GM12878 (cell line): Measurements from ENCODE around the gene STK11. TPM values are rescaled to one million over a fixed set of nuclear protein-coding genes. Genes with fewer than 3 reads are reported as not detected.

Experiments
- RBBP5 ChIP-seq: fragments of 200-600 bp; sonication (generic); conservative IDR thresholded peaks from 2 replicates; pipeline ENCODE4 v1.6.1; 2016
- TCF3 ChIP-seq: IDR thresholded peaks from 2 replicates; pipeline ENCODE4 v1.6.1; 2012; ENCODE audit warnings: low read depth, mild to moderate bottlenecking, low read length, borderline replicate concordance; ENCODE audit not compliant: insufficient read depth
- polyA plus RNA-seq, 11 experiments: library from polyadenylated mRNA; depleted of rRNA in 4 of 11; unstranded in 6 of 11; stranded (reverse) in 5 of 11; fragments of >200 nt; fragmentation: Nextera tagmentation in 4 of 11; fragmentation: Illumina TruSeq in 1 of 11; extraction: Ambion mirVana in 4 of 11; extraction: Trizol in 1 of 11; gene quantifications; 1 replicate in 1 of 11; 2 replicates in 10 of 11; pipeline versions ENCODE4 v1.2.1 to v1.2.3, GENCODE V29; 2011 to 2016; ENCODE audit warnings: inconsistent platforms in 2 of 11, missing spikeins in 2 of 11, low read depth in 1 of 11
- total RNA-seq, 4 experiments: library from RNA; depleted of rRNA in 3 of 4; stranded (reverse); fragments of >200 nt in 3 of 4; fragmentation: Illumina TruSeq in 1 of 4; extraction: Trizol in 1 of 4; gene quantifications; 2 replicates each; pipeline versions ENCODE4 v1.2.1 to v1.2.3, GENCODE V29; 2013 to 2021
- TF ChIP-seq, protein P1 (sequence below): fragments of 450-650 bp; IDR thresholded peaks from 2 replicates; pipeline ENCODE4 v1.6.1; 2017; ENCODE audit warnings: mild to moderate bottlenecking
- TF ChIP-seq, protein P2 (sequence below): fragments of 450-650 bp; IDR thresholded peaks from 2 replicates; pipeline ENCODE4 v1.6.1; 2017; ENCODE audit warnings: antibody characterized with exemption, mild to moderate bottlenecking, moderate library complexity
- TF ChIP-seq, protein P3 (sequence below): fragments of 150-350 bp; IDR thresholded peaks from 2 replicates; pipeline ENCODE4 v1.6.1; 2016; ENCODE audit warnings: low read depth, low read length
- TF ChIP-seq, protein P4 (sequence below): fragments of 150-350 bp; IDR thresholded peaks from 2 replicates; pipeline ENCODE4 v1.6.1; 2014; ENCODE audit warnings: mild to moderate bottlenecking, low read depth, low read length

The STK11 gene
- total and polyA plus RNA-seq, 10 of the 15 experiments (the other 5 are each of a cell fraction or from before 2014, with no cell fraction given): 0.33 to 71.0 (median 23.8) TPM

DNA sequence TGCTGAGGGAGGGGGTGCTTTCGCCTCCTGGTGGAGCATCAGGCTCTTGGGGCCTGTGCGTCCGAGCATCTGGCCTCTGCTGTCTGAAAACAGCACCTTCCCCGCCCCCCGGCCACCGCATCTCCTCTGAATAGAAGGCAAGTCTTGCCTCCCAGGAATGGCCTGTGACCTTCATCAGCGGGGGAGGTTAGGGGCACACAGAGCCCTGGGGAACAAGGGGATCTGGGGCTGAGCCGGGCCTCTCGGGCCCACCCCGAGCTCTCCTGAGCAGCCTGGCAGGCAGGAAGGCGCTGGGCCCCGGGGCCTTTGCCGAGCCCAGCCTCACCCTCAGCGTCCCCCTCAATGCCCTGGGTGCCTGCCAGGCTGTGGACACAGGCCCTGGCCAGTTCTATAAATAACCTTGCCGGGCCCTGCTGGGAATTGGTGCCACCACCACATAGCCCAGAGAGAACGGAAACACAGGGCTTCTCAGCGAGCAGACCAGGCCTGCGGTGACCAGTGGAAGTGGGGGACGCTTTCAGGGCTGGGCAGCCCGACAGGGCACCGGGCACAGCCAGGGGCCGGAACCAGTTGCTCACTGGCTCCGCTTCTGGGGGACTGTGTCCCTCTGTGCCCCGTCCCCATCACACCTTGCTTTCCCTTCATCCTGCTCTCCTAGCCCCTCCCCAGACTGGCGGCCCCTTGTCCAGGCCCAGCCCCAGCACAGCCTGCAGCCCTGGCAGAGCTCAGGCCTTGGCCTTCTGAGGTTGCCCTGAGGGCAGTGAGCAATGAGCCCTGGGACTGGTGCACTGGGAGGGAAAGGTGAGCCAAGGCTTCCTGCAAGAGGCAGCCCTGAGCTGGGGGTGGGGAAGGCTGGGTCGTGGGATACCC lies 9.5 kb downstream of the STK11 start (continued):
- TF ChIP-seq, protein P1, sequence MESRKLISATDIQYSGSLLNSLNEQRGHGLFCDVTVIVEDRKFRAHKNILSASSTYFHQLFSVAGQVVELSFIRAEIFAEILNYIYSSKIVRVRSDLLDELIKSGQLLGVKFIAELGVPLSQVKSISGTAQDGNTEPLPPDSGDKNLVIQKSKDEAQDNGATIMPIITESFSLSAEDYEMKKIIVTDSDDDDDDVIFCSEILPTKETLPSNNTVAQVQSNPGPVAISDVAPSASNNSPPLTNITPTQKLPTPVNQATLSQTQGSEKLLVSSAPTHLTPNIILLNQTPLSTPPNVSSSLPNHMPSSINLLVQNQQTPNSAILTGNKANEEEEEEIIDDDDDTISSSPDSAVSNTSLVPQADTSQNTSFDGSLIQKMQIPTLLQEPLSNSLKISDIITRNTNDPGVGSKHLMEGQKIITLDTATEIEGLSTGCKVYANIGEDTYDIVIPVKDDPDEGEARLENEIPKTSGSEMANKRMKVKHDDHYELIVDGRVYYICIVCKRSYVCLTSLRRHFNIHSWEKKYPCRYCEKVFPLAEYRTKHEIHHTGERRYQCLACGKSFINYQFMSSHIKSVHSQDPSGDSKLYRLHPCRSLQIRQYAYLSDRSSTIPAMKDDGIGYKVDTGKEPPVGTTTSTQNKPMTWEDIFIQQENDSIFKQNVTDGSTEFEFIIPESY: no peak
- TF ChIP-seq, protein P2, sequence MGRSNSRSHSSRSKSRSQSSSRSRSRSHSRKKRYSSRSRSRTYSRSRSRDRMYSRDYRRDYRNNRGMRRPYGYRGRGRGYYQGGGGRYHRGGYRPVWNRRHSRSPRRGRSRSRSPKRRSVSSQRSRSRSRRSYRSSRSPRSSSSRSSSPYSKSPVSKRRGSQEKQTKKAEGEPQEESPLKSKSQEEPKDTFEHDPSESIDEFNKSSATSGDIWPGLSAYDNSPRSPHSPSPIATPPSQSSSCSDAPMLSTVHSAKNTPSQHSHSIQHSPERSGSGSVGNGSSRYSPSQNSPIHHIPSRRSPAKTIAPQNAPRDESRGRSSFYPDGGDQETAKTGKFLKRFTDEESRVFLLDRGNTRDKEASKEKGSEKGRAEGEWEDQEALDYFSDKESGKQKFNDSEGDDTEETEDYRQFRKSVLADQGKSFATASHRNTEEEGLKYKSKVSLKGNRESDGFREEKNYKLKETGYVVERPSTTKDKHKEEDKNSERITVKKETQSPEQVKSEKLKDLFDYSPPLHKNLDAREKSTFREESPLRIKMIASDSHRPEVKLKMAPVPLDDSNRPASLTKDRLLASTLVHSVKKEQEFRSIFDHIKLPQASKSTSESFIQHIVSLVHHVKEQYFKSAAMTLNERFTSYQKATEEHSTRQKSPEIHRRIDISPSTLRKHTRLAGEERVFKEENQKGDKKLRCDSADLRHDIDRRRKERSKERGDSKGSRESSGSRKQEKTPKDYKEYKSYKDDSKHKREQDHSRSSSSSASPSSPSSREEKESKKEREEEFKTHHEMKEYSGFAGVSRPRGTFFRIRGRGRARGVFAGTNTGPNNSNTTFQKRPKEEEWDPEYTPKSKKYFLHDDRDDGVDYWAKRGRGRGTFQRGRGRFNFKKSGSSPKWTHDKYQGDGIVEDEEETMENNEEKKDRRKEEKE: no peak
- TF ChIP-seq TCF3 (no peak), RBBP5 (no peak)
- TF ChIP-seq, protein P3, sequence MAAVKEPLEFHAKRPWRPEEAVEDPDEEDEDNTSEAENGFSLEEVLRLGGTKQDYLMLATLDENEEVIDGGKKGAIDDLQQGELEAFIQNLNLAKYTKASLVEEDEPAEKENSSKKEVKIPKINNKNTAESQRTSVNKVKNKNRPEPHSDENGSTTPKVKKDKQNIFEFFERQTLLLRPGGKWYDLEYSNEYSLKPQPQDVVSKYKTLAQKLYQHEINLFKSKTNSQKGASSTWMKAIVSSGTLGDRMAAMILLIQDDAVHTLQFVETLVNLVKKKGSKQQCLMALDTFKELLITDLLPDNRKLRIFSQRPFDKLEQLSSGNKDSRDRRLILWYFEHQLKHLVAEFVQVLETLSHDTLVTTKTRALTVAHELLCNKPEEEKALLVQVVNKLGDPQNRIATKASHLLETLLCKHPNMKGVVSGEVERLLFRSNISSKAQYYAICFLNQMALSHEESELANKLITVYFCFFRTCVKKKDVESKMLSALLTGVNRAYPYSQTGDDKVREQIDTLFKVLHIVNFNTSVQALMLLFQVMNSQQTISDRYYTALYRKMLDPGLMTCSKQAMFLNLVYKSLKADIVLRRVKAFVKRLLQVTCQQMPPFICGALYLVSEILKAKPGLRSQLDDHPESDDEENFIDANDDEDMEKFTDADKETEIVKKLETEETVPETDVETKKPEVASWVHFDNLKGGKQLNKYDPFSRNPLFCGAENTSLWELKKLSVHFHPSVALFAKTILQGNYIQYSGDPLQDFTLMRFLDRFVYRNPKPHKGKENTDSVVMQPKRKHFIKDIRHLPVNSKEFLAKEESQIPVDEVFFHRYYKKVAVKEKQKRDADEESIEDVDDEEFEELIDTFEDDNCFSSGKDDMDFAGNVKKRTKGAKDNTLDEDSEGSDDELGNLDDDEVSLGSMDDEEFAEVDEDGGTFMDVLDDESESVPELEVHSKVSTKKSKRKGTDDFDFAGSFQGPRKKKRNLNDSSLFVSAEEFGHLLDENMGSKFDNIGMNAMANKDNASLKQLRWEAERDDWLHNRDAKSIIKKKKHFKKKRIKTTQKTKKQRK: no peak
- TF ChIP-seq, protein P4, sequence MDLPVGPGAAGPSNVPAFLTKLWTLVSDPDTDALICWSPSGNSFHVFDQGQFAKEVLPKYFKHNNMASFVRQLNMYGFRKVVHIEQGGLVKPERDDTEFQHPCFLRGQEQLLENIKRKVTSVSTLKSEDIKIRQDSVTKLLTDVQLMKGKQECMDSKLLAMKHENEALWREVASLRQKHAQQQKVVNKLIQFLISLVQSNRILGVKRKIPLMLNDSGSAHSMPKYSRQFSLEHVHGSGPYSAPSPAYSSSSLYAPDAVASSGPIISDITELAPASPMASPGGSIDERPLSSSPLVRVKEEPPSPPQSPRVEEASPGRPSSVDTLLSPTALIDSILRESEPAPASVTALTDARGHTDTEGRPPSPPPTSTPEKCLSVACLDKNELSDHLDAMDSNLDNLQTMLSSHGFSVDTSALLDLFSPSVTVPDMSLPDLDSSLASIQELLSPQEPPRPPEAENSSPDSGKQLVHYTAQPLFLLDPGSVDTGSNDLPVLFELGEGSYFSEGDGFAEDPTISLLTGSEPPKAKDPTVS: no peak
